ENCODE data around the gene SYNM. TPM values are rescaled to one million over a fixed set of nuclear protein-coding genes. Genes with fewer than 3 reads are reported as not detected.

SYNM gene
- total RNA-seq, 1 experiment from 2014 or later: 3.3 TPM

DNA sequence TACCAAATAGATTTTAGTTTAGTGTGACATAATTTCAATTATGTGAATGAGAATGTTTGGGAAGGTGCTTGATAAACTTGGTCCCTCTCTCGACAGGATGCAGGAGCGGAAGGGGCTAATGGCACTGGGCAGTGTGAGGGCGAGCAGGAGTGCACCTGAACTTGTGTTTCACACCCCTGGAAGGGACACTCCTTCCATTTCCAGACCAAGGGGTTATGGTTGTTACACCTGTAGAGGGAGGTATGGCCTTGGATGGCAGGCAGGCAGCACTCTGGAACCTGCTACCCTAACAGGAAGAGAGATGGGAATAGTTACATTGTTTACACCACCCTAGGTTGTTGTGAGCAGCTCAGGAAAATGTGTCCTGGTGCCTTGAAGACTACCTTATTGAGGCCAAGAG is 22.1 kb downstream of the SYNM start:
- Histone ChIP-seq H3K4me2 (ENCODE audit: low read length) (no peak overlapping the region), H3K9me2 (ENCODE audit: insufficient read depth) (no peaks in the 10 kb centered on the region), H3K4me1 (ENCODE audit: control insufficient read depth in 1 of 2, insufficient read depth in 2 of 2, low read length in 2 of 2) (peaks cover 31 to 46% of the 10 kb centered on the region in 2 experiments), H3K4me3 (replicated peaks in 1 of 2; ENCODE audit: low read depth in 1 of 2, low read length in 2 of 2) (no peak overlapping the region), H3K27me3 (ENCODE audit: insufficient read depth, low read length) (no peaks in the 10 kb centered on the region), H3K9me3 (ENCODE audit: control insufficient read depth in 1 of 2, insufficient read depth in 1 of 2, low read depth in 1 of 2, low read length in 2 of 2) (no peaks in the 10 kb centered on the region), H4K20me1 (ENCODE audit: insufficient read depth) (no peaks in the 10 kb centered on the region), H3K27ac (ENCODE audit: low read depth, low read length) (no peak overlapping the region), H2AFZ (ENCODE audit: low read depth, low read length, poor library complexity, severe bottlenecking) (no peak overlapping the region), H3K36me3 (ENCODE audit: control insufficient read depth in 1 of 2, insufficient read depth in 2 of 2, low read length in 2 of 2) (no peaks in the 10 kb centered on the region), H3K79me2 (ENCODE audit: insufficient read depth, low read length) (no peaks in the 10 kb centered on the region), H3K9ac (ENCODE audit: low read length) (no peak overlapping the region)
- intact Hi-C loops (cut with micrococcal nuclease): no loop called here
- TF ChIP-seq CBX3 (IDR thresholded peaks at IDR 0.05; ENCODE audit: low read depth) (no peak), YY1 (IDR thresholded peaks at IDR 0.05; ENCODE audit: extremely low read depth, insufficient replicate concordance, low read depth, low read length) (no peak), RAD21 (IDR thresholded peaks at IDR 0.05; ENCODE audit: low read depth) (no peak), FOSL1 (IDR thresholded peaks at IDR 0.05; ENCODE audit: low read depth) (no peak), SIN3A (IDR thresholded peaks at IDR 0.05; ENCODE audit: low read depth) (no peak), EZH2 (IDR thresholded peaks at IDR 0.05) (no peak), ELF1 (IDR thresholded peaks at IDR 0.05; ENCODE audit: borderline replicate concordance, low read depth) (no peak), REST (IDR thresholded peaks at IDR 0.05; ENCODE audit: low read depth) (no peak)
- ChIA-PET RAD21 (ENCODE audit: low non-redundant PET in 1 of 2, low total read pairs in 2 of 2, uncharacterized antibody in 2 of 2, unreplicated experiment in 2 of 2) (no interaction called here), CTCF (no interaction called here), POLR2A (no interaction called here)
- no peak for ATAC-seq
- no TSS peak for BruUV-seq (replicated peaks)
- no peak for DNase-seq (ENCODE audit: low read depth, low spot score)

Measured in HCT116 (cell line).